H1 (cell line): Measurements from ENCODE around the gene PFDN1. TPM values are rescaled to one million over a fixed set of nuclear protein-coding genes. Genes with fewer than 3 reads are reported as not detected.

ENCODE experiments used
- KDM1A ChIP-seq: fragments of 200-600, 300-600 bp; sonication (generic); IDR thresholded peaks from 2 replicates; pipeline ENCODE4 v1.7.1; 2016; ENCODE audit warnings: mild to moderate bottlenecking, low read length, borderline replicate concordance
- NANOG ChIP-seq: IDR thresholded peaks from 2 replicates; pipeline ENCODE4 v1.6.1; 2011; ENCODE audit warnings: low read length, low read depth, mild to moderate bottlenecking, inconsistent platforms; ENCODE audit not compliant: insufficient read depth, poor library complexity, severe bottlenecking
- RNF2 ChIP-seq: fragments of 200-900, 300-1000 bp; sonication (generic); IDR thresholded peaks from 2 replicates; pipeline ENCODE4 v1.7.1; 2016; ENCODE audit warnings: borderline replicate concordance, low read depth, mild to moderate bottlenecking, antibody characterized with exemption, low read length; ENCODE audit not compliant: poor library complexity, severe bottlenecking; ENCODE audit errors: missing control alignments
- SIN3A ChIP-seq, 2 experiments: IDR thresholded peaks in 1 of 2; conservative IDR thresholded peaks in 1 of 2; 2 replicates each; pipeline ENCODE4 v1.6.1; 2011 to 2012; ENCODE audit warnings: low read length in 2 of 2, improper control_type of control experiment in 1 of 2, low read depth in 1 of 2, mild to moderate bottlenecking in 1 of 2
- SIRT6 ChIP-seq: IDR thresholded peaks from one replicate; pipeline ENCODE4 v1.7.1; 2012; ENCODE audit warnings: low read length, inconsistent platforms
- polyA plus RNA-seq, 7 experiments: library from polyadenylated mRNA; depleted of rRNA in 3 of 7; stranded (reverse) in 5 of 7; unstranded in 2 of 7; fragments of >200 nt in 5 of 7; fragments of 200-250 nt in 2 of 7; gene quantifications; 1 replicate in 5 of 7; 2 replicates in 1 of 7; 4 replicates in 1 of 7; pipeline versions ENCODE4 v1.2.1 to v1.2.3, GENCODE V29; 2011 to 2013; ENCODE audit warnings: missing spikeins in 2 of 7, mixed read lengths in 2 of 7
- total RNA-seq: library from RNA; stranded (reverse); fragmentation: NEBNext Ultra II Directional; extraction: Animal tissue kit (Norgen Biotek cat#: 25700); gene quantifications from 2 replicates; pipeline ENCODE4 v1.2.1, GENCODE V29; 2021
- TF ChIP-seq, protein P1 (sequence below): IDR thresholded peaks from 2 replicates; pipeline ENCODE4 v1.6.1; 2012; ENCODE audit warnings: low read length, inconsistent platforms

The PFDN1 gene
- total and polyA plus RNA-seq, 2 of the 8 experiments (the other 6 are each of a cell fraction or from before 2014, with no cell fraction given), result 53.0 to 89.6 TPM

DNA sequence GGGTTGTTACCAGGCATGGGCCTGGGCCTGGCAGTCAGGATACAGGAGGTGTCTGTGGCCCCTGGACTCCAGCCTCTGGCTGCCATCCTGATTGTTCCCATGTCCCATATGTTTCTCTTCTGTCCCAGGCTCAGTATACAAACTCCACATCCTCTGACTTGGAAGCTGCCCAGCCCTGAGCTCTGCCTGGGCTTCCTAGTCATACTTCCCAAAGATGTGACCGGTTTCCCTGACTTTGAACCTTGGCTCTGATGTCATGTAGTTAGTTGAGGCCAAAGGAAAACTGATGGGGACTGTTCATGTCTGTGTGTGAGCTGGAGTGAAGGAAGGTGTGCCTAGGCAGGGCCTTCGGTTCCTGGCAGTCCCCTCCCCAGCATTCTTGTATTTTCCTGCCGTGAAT is 77.5 kb downstream of the PFDN1 start (continued):
- TF ChIP-seq, protein P1, sequence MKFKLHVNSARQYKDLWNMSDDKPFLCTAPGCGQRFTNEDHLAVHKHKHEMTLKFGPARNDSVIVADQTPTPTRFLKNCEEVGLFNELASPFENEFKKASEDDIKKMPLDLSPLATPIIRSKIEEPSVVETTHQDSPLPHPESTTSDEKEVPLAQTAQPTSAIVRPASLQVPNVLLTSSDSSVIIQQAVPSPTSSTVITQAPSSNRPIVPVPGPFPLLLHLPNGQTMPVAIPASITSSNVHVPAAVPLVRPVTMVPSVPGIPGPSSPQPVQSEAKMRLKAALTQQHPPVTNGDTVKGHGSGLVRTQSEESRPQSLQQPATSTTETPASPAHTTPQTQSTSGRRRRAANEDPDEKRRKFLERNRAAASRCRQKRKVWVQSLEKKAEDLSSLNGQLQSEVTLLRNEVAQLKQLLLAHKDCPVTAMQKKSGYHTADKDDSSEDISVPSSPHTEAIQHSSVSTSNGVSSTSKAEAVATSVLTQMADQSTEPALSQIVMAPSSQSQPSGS, result no peak
- TF ChIP-seq KDM1A (no peak), RNF2 (no peak), SIRT6 (no peak), NANOG (no peak), SIN3A (conservative IDR thresholded peaks at IDR 0.05 in 1 of 2, IDR thresholded peaks at IDR 0.05 in 1 of 2; ENCODE audit: low read depth in 1 of 2, low read length in 2 of 2) (no peak)
